ENCODE results near the gene LILRA6.
"Not testable (repeated sequence)": the region's sequence is repeated elsewhere in the genome, so short reads cannot be mapped to it uniquely, and the experiment has no call there.

LILRA6 gene

GRCh38 chr19:54279406-54279962 is 36.9 kb upstream of the LILRA6 start:
- Histone ChIP-seq H3K4me1 (ENCODE audit: control insufficient read depth, low read depth, low read length) (no peaks in the 10 kb centered on the region), H3K79me2 (ENCODE audit: control insufficient read depth, insufficient read depth, low read length) (no peaks in the 10 kb centered on the region), H2BK120ac (ENCODE audit: low read depth, low read length) (no peak overlapping the region), H3K56ac (ENCODE audit: low read length) (no peak overlapping the region), H3K27ac (ENCODE audit: low read depth, low read length) (no peak overlapping the region), H3K4me3 (ENCODE audit: low read length) (no peak overlapping the region), H3K23ac (ENCODE audit: low read length) (no peak overlapping the region), H3K18ac (ENCODE audit: low read length) (no peak overlapping the region), H4K5ac (ENCODE audit: low read length) (no peak overlapping the region), H3K36me3 (ENCODE audit: control insufficient read depth, insufficient read depth, low read length) (no peaks in the 10 kb centered on the region), H3K79me1 (ENCODE audit: low read length) (no peaks in the 10 kb centered on the region), H4K8ac (ENCODE audit: low read depth, low read length) (no peak overlapping the region), H3K4ac (ENCODE audit: low read depth, low read length) (no peak overlapping the region), H3K4me2 (ENCODE audit: low read length) (no peak overlapping the region), H3K27me3 (ENCODE audit: insufficient read depth, low read length, poor library complexity) (no peaks in the 10 kb centered on the region), H2BK5ac (ENCODE audit: low read length) (no peak overlapping the region), H3K9ac (ENCODE audit: low read length) (no peak overlapping the region), H2AK5ac (ENCODE audit: low read length) (no peak overlapping the region), H2BK15ac (replicated peaks; ENCODE audit: low read depth) (no peak overlapping the region)
- no CpG with 5 or more reads among the region's 18 CpGs for WGBS (ENCODE audit: extremely low coverage, insufficient coverage, low lambda C conversion rate)
- no peak for DNase-seq

- H3K27me3 ChIP-seq (ENCODE audit: insufficient read depth, low read length, poor library complexity); H3K27ac ChIP-seq (ENCODE audit: low read depth, low read length); H3K4me3 ChIP-seq (ENCODE audit: low read length); H3K79me1 ChIP-seq (ENCODE audit: low read length); H3K9ac ChIP-seq (ENCODE audit: low read length); H3K79me2 ChIP-seq (ENCODE audit: control insufficient read depth, insufficient read depth, low read length); H2BK15ac ChIP-seq (replicated peaks; ENCODE audit: low read depth); H2BK120ac ChIP-seq (ENCODE audit: low read depth, low read length); H3K56ac ChIP-seq (ENCODE audit: low read length); DNase-seq; H4K8ac ChIP-seq (ENCODE audit: low read depth, low read length); H3K18ac ChIP-seq (ENCODE audit: low read length); H3K4ac ChIP-seq (ENCODE audit: low read depth, low read length); H3K36me3 ChIP-seq (ENCODE audit: control insufficient read depth, insufficient read depth, low read length); H3K4me1 ChIP-seq (ENCODE audit: control insufficient read depth, low read depth, low read length); H3K23ac ChIP-seq (ENCODE audit: low read length); H2AK5ac ChIP-seq (ENCODE audit: low read length); H3K4me2 ChIP-seq (ENCODE audit: low read length); H4K5ac ChIP-seq (ENCODE audit: low read length); H2BK5ac ChIP-seq (ENCODE audit: low read length): not testable (repeated sequence)
- no CpG with 5 or more reads among the region's 15 CpGs for WGBS (ENCODE audit: extremely low coverage, insufficient coverage, low lambda C conversion rate)
Measured at GRCh38 chr19:54278571-54279195, 36.1 kb upstream of the LILRA6 start.

- not testable (repeated sequence) for H3K56ac ChIP-seq (ENCODE audit: low read length); H3K27me3 ChIP-seq (ENCODE audit: insufficient read depth, low read length, poor library complexity); DNase-seq; H3K23ac ChIP-seq (ENCODE audit: low read length); H3K4me2 ChIP-seq (ENCODE audit: low read length); H3K4me3 ChIP-seq (ENCODE audit: low read length); H4K5ac ChIP-seq (ENCODE audit: low read length); H3K79me2 ChIP-seq (ENCODE audit: control insufficient read depth, insufficient read depth, low read length); H3K18ac ChIP-seq (ENCODE audit: low read length); H3K4me1 ChIP-seq (ENCODE audit: control insufficient read depth, low read depth, low read length); H4K8ac ChIP-seq (ENCODE audit: low read depth, low read length); H3K36me3 ChIP-seq (ENCODE audit: control insufficient read depth, insufficient read depth, low read length); H3K4ac ChIP-seq (ENCODE audit: low read depth, low read length); H3K9ac ChIP-seq (ENCODE audit: low read length); H2AK5ac ChIP-seq (ENCODE audit: low read length); H3K79me1 ChIP-seq (ENCODE audit: low read length); H2BK5ac ChIP-seq (ENCODE audit: low read length); H3K27ac ChIP-seq (ENCODE audit: low read depth, low read length); H2BK15ac ChIP-seq (replicated peaks; ENCODE audit: low read depth); H2BK120ac ChIP-seq (ENCODE audit: low read depth, low read length)
- WGBS (ENCODE audit: extremely low coverage, insufficient coverage, low lambda C conversion rate) = no CpG with 5 or more reads among the region's 13 CpGs
Measured at GRCh38 chr19:54278056-54278455, 35.5 kb upstream of the LILRA6 start.

GRCh38 chr19:54277111-54277615 is 34.6 kb upstream of the LILRA6 start:
- not testable (repeated sequence) for H3K23ac ChIP-seq (ENCODE audit: low read length); H3K4me2 ChIP-seq (ENCODE audit: low read length); H3K79me2 ChIP-seq (ENCODE audit: control insufficient read depth, insufficient read depth, low read length); H3K27ac ChIP-seq (ENCODE audit: low read depth, low read length); H3K27me3 ChIP-seq (ENCODE audit: insufficient read depth, low read length, poor library complexity); H4K8ac ChIP-seq (ENCODE audit: low read depth, low read length); H3K9ac ChIP-seq (ENCODE audit: low read length); H3K36me3 ChIP-seq (ENCODE audit: control insufficient read depth, insufficient read depth, low read length); H2AK5ac ChIP-seq (ENCODE audit: low read length); DNase-seq; H3K4me1 ChIP-seq (ENCODE audit: control insufficient read depth, low read depth, low read length); H4K5ac ChIP-seq (ENCODE audit: low read length); H2BK120ac ChIP-seq (ENCODE audit: low read depth, low read length); H3K4me3 ChIP-seq (ENCODE audit: low read length); H2BK15ac ChIP-seq (replicated peaks; ENCODE audit: low read depth); H2BK5ac ChIP-seq (ENCODE audit: low read length); H3K18ac ChIP-seq (ENCODE audit: low read length); H3K79me1 ChIP-seq (ENCODE audit: low read length); H3K4ac ChIP-seq (ENCODE audit: low read depth, low read length); H3K56ac ChIP-seq (ENCODE audit: low read length)
- no CpG with 5 or more reads among the region's 15 CpGs for WGBS (ENCODE audit: extremely low coverage, insufficient coverage, low lambda C conversion rate)

GRCh38 chr19:54275951-54276350 is 33.4 kb upstream of the LILRA6 start:
- no peak overlapping the region for H4K5ac ChIP-seq (ENCODE audit: low read length)
- H3K4ac ChIP-seq (ENCODE audit: low read depth, low read length) = no peak overlapping the region
- H3K23ac ChIP-seq (ENCODE audit: low read length) = no peak overlapping the region
- no peaks in the 10 kb centered on the region for H3K79me1 ChIP-seq (ENCODE audit: low read length)
- no peaks in the 10 kb centered on the region for H3K79me2 ChIP-seq (ENCODE audit: control insufficient read depth, insufficient read depth, low read length)
- no peak overlapping the region for H4K8ac ChIP-seq (ENCODE audit: low read depth, low read length)
- WGBS (ENCODE audit: extremely low coverage, insufficient coverage, low lambda C conversion rate) = no CpG with 5 or more reads among the region's 9 CpGs
- H2AK5ac ChIP-seq (ENCODE audit: low read length) = no peak overlapping the region
- H2BK5ac ChIP-seq (ENCODE audit: low read length) = no peak overlapping the region
- H3K4me1 ChIP-seq (ENCODE audit: control insufficient read depth, low read depth, low read length) = no peaks in the 10 kb centered on the region
- H3K36me3 ChIP-seq (ENCODE audit: control insufficient read depth, insufficient read depth, low read length) = no peaks in the 10 kb centered on the region
- H3K18ac ChIP-seq (ENCODE audit: low read length) = no peak overlapping the region
- no peak overlapping the region for H3K27ac ChIP-seq (ENCODE audit: low read depth, low read length)
- H3K56ac ChIP-seq (ENCODE audit: low read length) = no peak overlapping the region
- no peak overlapping the region for H2BK120ac ChIP-seq (ENCODE audit: low read depth, low read length)
- no peak overlapping the region for H3K4me3 ChIP-seq (ENCODE audit: low read length)
- no peak overlapping the region for H2BK15ac ChIP-seq (replicated peaks; ENCODE audit: low read depth)
- H3K27me3 ChIP-seq (ENCODE audit: insufficient read depth, low read length, poor library complexity) = no peaks in the 10 kb centered on the region
- DNase-seq = no peak
- H3K9ac ChIP-seq (ENCODE audit: low read length) = no peak overlapping the region
- H3K4me2 ChIP-seq (ENCODE audit: low read length) = no peak overlapping the region

- H3K79me2 ChIP-seq (ENCODE audit: control insufficient read depth, insufficient read depth, low read length); H3K4me3 ChIP-seq (ENCODE audit: low read length); DNase-seq; H3K36me3 ChIP-seq (ENCODE audit: control insufficient read depth, insufficient read depth, low read length); H3K23ac ChIP-seq (ENCODE audit: low read length); H3K27ac ChIP-seq (ENCODE audit: low read depth, low read length); H2BK15ac ChIP-seq (replicated peaks; ENCODE audit: low read depth); H4K5ac ChIP-seq (ENCODE audit: low read length); H3K4me2 ChIP-seq (ENCODE audit: low read length); H3K27me3 ChIP-seq (ENCODE audit: insufficient read depth, low read length, poor library complexity); H3K18ac ChIP-seq (ENCODE audit: low read length); H3K4ac ChIP-seq (ENCODE audit: low read depth, low read length); H2AK5ac ChIP-seq (ENCODE audit: low read length); H3K56ac ChIP-seq (ENCODE audit: low read length); H2BK5ac ChIP-seq (ENCODE audit: low read length); H4K8ac ChIP-seq (ENCODE audit: low read depth, low read length); H3K79me1 ChIP-seq (ENCODE audit: low read length); H3K9ac ChIP-seq (ENCODE audit: low read length); H2BK120ac ChIP-seq (ENCODE audit: low read depth, low read length); H3K4me1 ChIP-seq (ENCODE audit: control insufficient read depth, low read depth, low read length): not testable (repeated sequence)
- WGBS (ENCODE audit: extremely low coverage, insufficient coverage, low lambda C conversion rate) = no CpG with 5 or more reads among the region's 9 CpGs
Measured at GRCh38 chr19:54274516-54274915, 31.9 kb upstream of the LILRA6 start.
